ENCODE data around the gene PEX10.

Gene PEX10

DNA sequence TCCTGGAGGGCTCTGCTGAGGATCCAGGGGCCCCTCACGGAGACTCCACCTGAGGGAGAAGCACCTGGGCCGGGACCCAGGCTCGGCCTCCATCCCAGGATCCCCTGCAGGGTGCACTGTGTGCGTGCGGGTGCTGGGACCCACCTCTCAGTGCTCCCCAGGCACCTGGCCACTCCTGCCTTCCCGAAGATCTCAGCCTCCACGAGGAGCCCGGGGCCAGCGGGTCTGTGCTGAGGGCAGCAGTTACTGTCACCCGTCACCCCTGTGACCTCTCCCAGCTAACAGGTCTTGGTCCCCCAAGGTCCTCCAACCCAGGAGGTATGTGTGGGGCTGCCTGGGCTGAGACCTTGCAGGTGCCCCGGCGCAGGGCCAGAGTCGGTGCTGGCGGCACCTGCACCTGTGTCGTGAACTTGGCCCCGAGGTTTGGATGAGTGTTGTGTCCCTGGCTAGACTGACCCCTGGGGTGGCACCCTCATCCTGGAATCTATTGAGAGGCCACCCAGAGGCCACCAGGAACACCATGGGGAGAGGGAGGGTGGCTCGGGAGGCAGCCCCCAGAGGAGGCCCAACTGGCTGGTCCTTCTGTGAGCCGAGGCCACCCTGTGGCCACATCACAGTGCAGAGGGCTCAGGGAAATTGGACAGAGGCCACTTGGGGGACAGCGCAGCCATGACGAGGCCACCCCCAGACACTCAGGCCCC, 38.7 kb downstream of the PEX10 start:
- Histone ChIP-seq H3K27me3 (ENCODE audit: insufficient read depth, low read length, poor library complexity, severe bottlenecking) (no peaks in the 10 kb centered on the region), H2AFZ (ENCODE audit: low read length) (no peak overlapping the region), H3K9me2 (replicated peaks; ENCODE audit: low read depth, low read length) (no peaks in the 10 kb centered on the region), H3K79me2 (ENCODE audit: insufficient read depth, low read length) (no peaks in the 10 kb centered on the region), H3K4me1 (ENCODE audit: insufficient read depth, low read length, poor library complexity, severe bottlenecking) (peaks cover 19% of the 10 kb centered on the region), H4K20me1 (ENCODE audit: insufficient read depth, low read length, poor library complexity, severe bottlenecking) (no peaks in the 10 kb centered on the region), H3K36me3 (ENCODE audit: insufficient read depth, low read length) (no peaks in the 10 kb centered on the region), H3K9ac (ENCODE audit: low read depth, low read length, poor library complexity, severe bottlenecking) (peak overlapping the region; percentile 58), H3K4me2 (ENCODE audit: low read depth, low read length, poor library complexity, severe bottlenecking) (peak overlapping the region; percentile 66), H3K9me3 (ENCODE audit: insufficient read depth, low read depth, low read length) (no peaks in the 10 kb centered on the region), H3F3A (ENCODE audit: low read depth) (no peaks in the 10 kb centered on the region), H3K4me3 (ENCODE audit: low read length, poor library complexity, severe bottlenecking) (peak overlapping the region; percentile 49)
- TF ChIP-seq EZH2phosphoT487 (IDR thresholded peaks at IDR 0.05; ENCODE audit: borderline replicate concordance) = no peak
- TF ChIP-seq, protein P1, sequence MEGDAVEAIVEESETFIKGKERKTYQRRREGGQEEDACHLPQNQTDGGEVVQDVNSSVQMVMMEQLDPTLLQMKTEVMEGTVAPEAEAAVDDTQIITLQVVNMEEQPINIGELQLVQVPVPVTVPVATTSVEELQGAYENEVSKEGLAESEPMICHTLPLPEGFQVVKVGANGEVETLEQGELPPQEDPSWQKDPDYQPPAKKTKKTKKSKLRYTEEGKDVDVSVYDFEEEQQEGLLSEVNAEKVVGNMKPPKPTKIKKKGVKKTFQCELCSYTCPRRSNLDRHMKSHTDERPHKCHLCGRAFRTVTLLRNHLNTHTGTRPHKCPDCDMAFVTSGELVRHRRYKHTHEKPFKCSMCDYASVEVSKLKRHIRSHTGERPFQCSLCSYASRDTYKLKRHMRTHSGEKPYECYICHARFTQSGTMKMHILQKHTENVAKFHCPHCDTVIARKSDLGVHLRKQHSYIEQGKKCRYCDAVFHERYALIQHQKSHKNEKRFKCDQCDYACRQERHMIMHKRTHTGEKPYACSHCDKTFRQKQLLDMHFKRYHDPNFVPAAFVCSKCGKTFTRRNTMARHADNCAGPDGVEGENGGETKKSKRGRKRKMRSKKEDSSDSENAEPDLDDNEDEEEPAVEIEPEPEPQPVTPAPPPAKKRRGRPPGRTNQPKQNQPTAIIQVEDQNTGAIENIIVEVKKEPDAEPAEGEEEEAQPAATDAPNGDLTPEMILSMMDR (conservative IDR thresholded peaks at IDR 0.05; ENCODE audit: low read length) = peak; percentile 31

DNA sequence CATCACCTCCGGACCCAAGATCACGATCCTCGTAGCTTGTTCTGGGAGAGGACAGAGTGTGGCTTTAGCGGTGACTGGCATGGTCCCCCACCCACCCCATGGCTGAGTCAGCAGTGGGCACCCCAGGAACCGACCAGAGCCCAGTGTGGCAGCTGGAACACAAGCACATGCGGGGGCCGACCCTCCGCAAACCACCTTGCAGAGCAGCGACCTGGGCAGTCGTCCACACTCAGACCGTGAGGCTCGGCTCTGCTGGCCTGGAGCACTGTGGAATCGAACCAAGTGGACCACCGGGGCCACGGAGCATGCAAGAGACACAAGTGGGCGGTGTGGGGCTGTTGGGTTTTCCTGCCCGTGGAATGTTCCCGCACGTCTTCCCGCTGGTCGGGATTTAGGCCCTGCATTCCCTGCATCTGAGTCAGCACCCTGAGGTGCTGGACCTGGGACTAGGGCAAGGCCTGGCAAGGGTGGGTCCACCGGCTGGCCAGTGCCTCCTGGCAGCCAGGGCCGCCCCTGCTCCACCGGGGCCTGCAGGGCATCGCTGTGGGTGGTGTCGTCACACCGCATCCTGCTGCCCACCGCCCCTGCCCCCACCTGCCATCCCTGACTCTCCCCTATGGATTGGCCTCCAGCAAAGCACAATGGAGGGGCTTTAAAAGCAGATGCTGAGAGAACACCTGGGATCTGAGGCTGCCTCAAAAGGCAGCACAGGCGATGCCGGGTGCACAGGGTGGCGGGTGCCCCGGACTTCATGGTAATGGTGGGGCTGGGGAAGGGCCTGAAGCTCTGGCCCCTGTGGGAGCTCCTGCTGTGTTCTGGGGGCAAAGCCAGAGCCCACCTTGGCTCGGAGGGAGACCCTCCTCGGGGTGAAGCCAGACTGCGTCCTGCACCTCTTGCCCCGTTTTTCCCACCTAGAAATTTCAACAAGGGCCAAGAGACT, 39.5 kb downstream of the PEX10 start:
- Histone ChIP-seq H3K36me3 (ENCODE audit: insufficient read depth, low read length) (no peaks in the 10 kb centered on the region), H3K27me3 (ENCODE audit: insufficient read depth, low read length, poor library complexity, severe bottlenecking) (no peaks in the 10 kb centered on the region), H3K9ac (ENCODE audit: low read depth, low read length, poor library complexity, severe bottlenecking) (no peak overlapping the region), H3K4me1 (ENCODE audit: insufficient read depth, low read length, poor library complexity, severe bottlenecking) (peaks cover 19% of the 10 kb centered on the region), H3F3A (ENCODE audit: low read depth) (no peaks in the 10 kb centered on the region), H3K9me3 (ENCODE audit: insufficient read depth, low read depth, low read length) (no peaks in the 10 kb centered on the region), H3K79me2 (ENCODE audit: insufficient read depth, low read length) (no peaks in the 10 kb centered on the region), H3K9me2 (replicated peaks; ENCODE audit: low read depth, low read length) (no peaks in the 10 kb centered on the region), H2AFZ (ENCODE audit: low read length) (no peak overlapping the region), H3K4me3 (ENCODE audit: low read length, poor library complexity, severe bottlenecking) (no peak overlapping the region), H3K4me2 (ENCODE audit: low read depth, low read length, poor library complexity, severe bottlenecking) (no peak overlapping the region), H4K20me1 (ENCODE audit: insufficient read depth, low read length, poor library complexity, severe bottlenecking) (no peaks in the 10 kb centered on the region)
- TF ChIP-seq, protein P1 (conservative IDR thresholded peaks at IDR 0.05; ENCODE audit: low read length) = no peak
- no peak for TF ChIP-seq EZH2phosphoT487 (IDR thresholded peaks at IDR 0.05; ENCODE audit: borderline replicate concordance)

DNA sequence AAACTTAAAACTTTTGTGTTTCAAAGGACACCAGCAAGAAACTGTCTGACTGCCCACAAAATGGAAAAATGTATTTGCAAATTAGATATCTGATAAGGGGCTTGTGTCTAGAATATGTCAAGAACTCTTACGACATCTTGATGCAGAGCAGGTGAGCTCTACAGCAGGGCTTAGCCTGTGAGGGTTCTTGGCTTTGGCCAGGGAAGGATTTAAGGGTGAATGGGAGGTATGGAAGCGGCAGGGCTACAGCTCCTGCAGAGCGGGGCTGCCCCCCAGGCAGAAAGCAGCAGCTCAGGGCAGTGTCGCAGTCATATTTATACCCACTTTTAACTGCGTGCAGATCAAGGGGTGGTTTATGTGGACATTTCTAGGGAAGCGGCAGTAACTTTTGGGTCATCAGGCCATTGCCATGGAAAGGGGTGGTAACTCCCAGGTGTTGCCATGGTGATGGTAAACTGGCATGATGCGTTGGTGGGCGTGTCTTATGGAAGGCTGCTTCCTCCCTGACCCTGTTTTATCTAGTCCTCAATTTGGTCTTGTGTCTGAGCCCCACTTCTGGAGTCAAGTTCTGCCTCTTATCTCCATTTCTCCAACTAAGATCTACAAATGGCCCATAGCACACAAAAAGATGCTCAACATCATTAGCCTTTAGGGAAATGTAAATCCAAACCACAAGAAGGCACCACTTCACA, 44.2 kb downstream of the PEX10 start:
- TF ChIP-seq, protein P1 (conservative IDR thresholded peaks at IDR 0.05; ENCODE audit: low read length) = no peak
- TF ChIP-seq EZH2phosphoT487 (IDR thresholded peaks at IDR 0.05; ENCODE audit: borderline replicate concordance) = no peak
- H2AFZ ChIP-seq (ENCODE audit: low read length) = no peak overlapping the region
- H4K20me1 ChIP-seq (ENCODE audit: insufficient read depth, low read length, poor library complexity, severe bottlenecking) = no peaks in the 10 kb centered on the region
- no peak overlapping the region for H3K4me3 ChIP-seq (ENCODE audit: low read length, poor library complexity, severe bottlenecking)
- no peak overlapping the region for H3K4me2 ChIP-seq (ENCODE audit: low read depth, low read length, poor library complexity, severe bottlenecking)
- H3K36me3 ChIP-seq (ENCODE audit: insufficient read depth, low read length) = no peaks in the 10 kb centered on the region
- H3F3A ChIP-seq (ENCODE audit: low read depth) = no peaks in the 10 kb centered on the region
- H3K79me2 ChIP-seq (ENCODE audit: insufficient read depth, low read length) = no peaks in the 10 kb centered on the region
- no peaks in the 10 kb centered on the region for H3K9me2 ChIP-seq (replicated peaks; ENCODE audit: low read depth, low read length)
- no peaks in the 10 kb centered on the region for H3K27me3 ChIP-seq (ENCODE audit: insufficient read depth, low read length, poor library complexity, severe bottlenecking)
- H3K9me3 ChIP-seq (ENCODE audit: insufficient read depth, low read depth, low read length) = no peaks in the 10 kb centered on the region
- H3K4me1 ChIP-seq (ENCODE audit: insufficient read depth, low read length, poor library complexity, severe bottlenecking) = no peaks in the 10 kb centered on the region
- H3K9ac ChIP-seq (ENCODE audit: low read depth, low read length, poor library complexity, severe bottlenecking) = no peak overlapping the region

All from Loucy (cell line).